GM19025 (cell line): ENCODE data around the gene MMRN1.

Experiments
- ATAC-seq: cut with Tn5 transposase; IDR thresholded peaks from one replicate; pipeline ENCODE4 v1.9.1; 2021; ENCODE audit warnings: mild to moderate bottlenecking, low read depth, moderate library complexity; ENCODE audit not compliant: unreplicated experiment

MMRN1 gene

DNA sequence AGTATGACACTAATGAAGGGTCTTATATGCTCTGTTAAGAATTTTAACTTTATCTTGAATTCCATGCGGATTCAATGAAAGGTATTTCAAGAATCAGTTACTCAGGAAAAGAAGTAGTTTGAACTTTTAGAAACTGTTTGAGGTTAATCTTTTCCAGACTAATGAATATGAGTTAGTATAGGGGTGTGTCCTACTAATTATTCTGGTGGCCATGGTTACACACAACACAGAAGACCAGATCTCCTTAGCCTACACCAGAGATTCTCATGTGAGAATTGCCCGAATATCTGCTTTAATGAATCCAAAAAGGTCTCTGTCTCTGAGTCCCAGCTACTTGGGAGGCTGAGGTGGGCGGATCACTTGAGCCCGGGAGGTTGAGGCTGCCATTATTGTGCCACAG is 100.4 kb downstream of the MMRN1 start:
- ATAC-seq: no peak

DNA sequence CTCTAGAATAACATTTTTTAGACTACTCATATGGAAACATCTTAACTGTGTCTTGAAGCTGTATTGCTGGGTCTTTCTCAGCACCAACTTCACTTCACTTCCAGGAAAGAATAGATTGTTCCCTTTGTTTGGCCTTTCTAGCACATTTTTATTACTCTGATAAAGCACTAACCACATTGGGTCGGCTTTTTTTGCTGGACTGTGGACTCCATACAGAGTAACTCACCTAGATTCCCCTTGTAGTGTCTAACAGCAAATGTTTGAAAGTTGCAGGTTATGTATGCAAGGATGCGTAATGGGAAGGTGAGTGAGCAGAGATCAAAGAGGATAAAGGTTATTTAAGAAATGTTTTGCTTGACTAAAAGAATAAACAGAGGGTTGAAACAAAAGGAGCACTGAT is 101.2 kb downstream of the MMRN1 start:
- ATAC-seq: no peak

DNA sequence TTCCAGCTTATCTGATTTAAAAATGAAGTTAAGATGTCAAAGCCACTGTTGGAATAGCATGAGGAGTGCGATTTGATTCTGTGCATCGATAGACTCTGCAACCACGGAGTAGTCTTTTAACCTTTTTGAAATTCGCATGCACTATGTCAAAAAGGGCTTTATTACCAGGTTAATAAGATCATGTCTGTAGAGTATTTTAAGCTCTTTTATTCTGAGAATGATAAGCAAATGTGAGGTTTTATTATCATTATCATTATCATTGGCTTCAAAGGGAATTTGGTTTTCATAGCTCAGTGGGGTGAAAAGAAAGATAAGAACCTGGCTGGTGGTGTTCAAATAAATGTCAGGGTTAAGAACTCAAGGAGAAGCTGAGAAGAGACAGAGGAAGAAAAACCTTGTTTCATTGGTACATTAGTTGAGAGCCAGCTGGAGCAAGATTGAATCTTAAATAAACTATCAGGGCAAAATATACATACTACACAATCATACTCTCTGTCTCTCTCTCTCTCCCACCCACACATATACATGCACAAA is 102.6 kb downstream of the MMRN1 start:
- ATAC-seq: no peak

- no peak for ATAC-seq
Measured at GRCh38 chr4:89998469-89999011, 103.9 kb downstream of the MMRN1 start.

DNA sequence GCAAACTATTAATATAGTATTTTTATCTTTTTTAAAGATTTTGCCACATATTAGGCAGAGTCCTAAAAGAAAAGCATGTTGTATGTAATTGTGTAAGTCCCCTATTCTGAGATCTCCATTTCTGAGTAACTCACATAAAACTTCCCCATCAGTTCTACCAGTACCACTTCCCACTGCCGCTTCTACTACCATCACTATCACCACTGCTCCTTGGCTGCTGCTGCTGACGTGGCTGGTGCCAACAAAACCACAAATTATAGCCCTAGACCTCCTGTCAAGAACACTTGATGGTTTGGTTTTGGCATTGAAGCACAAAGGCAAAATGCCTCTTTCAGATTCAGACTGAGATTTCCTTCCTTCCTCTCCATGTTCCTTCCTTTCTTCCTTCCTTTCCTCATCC is 106.4 kb downstream of the MMRN1 start:
- ATAC-seq: no peak

DNA sequence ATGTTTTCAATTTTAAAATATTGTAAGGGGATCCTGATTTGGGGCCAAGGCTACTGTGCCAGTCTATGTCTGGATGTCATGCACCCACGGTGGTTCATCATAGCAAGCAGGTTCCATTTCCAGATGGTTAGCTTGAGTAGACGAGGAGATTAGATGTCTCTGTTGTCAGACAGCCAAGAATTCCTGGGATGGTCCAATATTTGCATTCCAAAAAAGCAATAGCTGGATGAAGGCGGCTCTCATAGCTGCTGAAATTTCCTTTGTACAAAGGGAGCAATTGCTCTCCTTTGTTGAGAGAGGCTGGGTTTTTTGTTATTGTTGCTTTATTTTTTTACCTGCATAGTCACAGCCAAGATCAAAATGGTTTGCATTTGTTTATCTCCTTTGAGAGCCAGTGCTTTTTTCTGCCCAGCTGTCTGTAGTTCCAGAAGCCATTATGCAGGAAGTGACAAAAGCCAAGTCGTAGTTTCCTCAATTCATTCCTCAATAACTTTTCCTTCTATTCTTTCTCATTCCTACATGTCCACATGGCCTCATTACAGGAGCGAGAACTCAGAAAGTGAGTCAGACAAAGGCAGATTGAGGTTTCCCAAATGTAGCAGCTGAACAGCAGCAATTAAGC is 107.9 kb downstream of the MMRN1 start:
- ATAC-seq: no peak
